SH-SY5Y (cell line): Measurements from ENCODE around the gene XDH.

ENCODE experiments used
- GATA2 ChIP-seq: IDR thresholded peaks from 2 replicates; pipeline ENCODE4 v1.6.1; 2011; ENCODE audit warnings: mild to moderate bottlenecking, low read depth, low read length
- GATA3 ChIP-seq: IDR thresholded peaks from 2 replicates; pipeline ENCODE4 v1.6.1; 2011; ENCODE audit warnings: low read depth, mild to moderate bottlenecking, low read length, moderate library complexity

- TF ChIP-seq GATA2 (no peak), GATA3 (no peak)
Observed at GRCh38 chr2:31349160-31349559, 65.4 kb downstream of the XDH start.
